Adipose tissue (tissue), 3 donors: ENCODE data around the gene DAB1. TPM values are rescaled to one million over a fixed set of nuclear protein-coding genes. Genes with fewer than 3 reads are reported as not detected.

Experiments
- H3K27ac ChIP-seq: one replicate; pipeline ENCODE4 v1.5.1; 2013; ENCODE audit warnings: low read depth, low read length
- WGBS, 3 donors: extraction: QIAGEN DNeasy Blood & Tissue Kit; methylation state at CpG; one replicate each; pipeline ENCODE4 v1.1.7; 2013; 5-methylcytosine and 5-hydroxymethylcytosine counted together
- polyA plus RNA-seq, 3 donors: library from polyadenylated mRNA; stranded (reverse); fragments of 200-250 nt; gene quantifications; one replicate each; pipeline ENCODE4 v1.2.3, GENCODE V29; 2013
- donor health status: healthy with polysubstance abuse.
- donor health status: Bipolar disorder and iron deficiency.
- donor health status: healthy.

The DAB1 gene
- polyA plus RNA-seq, 3 donors = 0.11 to 0.25 (median 0.15) TPM

DNA sequence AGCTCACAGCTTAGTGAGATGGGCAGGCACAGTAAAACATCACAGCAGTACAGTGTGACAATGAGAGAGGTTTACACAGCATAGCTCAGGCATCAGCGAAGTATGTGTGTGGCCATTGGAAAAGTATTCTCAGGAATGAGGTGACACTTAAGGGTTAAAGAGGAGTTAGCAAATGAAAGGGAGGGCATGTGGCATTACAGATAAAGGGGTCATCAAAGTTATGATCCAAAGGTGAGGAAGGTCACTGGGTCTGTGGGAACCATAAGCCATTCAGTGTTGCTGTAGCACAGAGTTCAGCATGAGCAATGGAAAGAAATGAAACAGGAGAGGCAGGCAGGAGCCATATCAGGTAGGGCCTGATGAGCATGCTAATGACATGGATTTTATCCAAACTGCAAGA is 453.6 kb downstream of the DAB1 start:
- no peak overlapping the region for H3K27ac ChIP-seq
- WGBS, 3 donors = 95 to 97% (median 96%) methylated on average over 1 of the region's 1 CpG

DNA sequence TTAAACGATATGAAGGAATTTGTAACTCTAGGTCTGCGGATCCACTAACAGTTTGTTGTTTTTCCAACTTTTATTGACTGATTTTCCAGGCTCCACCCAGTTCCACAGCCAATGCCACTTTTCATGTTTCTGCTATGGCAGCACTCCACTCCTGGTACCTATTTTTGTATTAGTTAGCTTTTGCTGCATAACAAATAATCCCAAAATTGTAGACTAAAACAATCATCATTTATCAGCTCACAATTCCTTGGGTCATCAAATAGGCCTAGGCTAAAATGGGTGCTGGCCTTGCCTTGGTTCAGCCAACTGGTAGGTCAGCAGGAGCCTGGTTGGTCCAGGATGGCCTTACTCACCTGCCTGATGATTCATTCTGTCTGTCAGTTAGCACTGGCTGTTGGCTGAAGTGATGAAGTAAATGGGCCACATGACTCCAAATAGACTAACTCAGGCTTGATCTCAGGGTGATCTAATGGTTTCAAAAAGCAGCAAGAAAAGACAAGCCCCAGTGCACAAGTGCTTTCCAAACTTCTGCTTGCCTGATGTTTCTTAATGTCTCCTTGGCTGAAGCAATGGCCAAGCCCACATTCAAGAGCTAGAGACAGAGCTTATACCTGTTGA is 454.9 kb downstream of the DAB1 start:
- H3K27ac ChIP-seq = no peak overlapping the region
- WGBS, 3 donors = 67 to 90% (median 87%) methylated on average over 2 of the region's 2 CpGs

DNA sequence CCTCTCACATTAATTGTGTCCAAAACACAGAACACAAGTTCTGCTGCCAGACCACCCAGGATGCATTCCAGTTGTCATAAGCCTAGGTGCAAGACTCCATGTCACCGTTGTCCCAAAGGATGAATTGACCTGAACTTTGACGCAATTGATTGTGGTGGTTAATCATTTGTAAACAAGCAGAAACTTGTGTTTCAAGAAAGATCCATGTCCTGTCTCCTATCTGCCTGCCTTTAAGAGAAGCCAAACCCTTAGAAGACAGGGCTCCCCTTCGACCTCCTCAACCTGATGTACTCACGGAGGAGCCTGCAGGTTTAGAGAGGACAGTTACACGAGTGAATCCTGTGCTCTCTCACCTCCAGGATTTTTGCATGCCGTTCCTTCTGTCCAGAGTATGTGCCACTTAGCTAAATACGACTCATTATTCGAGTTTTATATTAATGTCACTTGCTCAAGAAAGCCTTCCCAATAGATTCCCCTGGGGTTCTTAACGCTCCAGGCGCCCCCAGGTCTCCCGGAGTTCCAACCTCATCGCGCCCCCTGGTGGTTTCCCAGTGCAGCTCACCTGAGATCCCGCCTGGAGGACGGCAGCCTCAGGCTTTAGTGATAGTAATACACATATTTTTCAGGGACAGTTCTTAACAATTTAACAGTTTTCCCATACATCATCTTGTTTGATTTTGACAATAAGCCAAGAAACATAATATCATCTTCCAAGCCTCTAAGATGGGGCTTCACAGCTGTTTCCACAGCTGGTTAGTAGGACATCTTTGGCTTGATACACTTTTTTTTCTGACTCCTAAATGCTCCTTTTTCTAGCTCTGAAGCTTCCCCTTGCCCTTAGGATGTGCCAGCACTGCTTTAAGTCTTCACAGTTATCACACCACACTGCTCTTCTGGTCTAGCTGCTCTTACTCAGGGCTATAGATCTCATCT is 455.7 kb downstream of the DAB1 start:
- WGBS, 3 donors = 24 to 39% (median 39%) methylated on average over 15 of the region's 15 CpGs
- H3K27ac ChIP-seq = no peak overlapping the region

DNA sequence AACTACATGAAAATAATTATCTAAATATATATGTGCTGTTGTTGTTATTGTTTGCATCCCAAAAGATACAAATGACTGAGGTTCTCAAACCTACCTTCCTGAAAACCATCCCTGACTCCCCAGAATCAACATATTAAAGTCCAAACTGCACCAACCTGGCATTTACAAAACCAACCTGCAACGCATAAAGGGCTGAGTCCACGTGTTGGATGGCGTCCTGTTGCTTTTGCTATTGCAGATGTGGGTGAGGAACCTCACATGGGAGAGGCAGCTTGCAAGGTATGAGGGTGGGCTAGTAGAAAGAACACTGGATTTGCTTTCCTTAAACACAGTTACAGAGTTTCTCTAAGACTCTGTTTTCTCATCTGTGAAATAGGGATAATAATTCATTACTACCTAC is 456.5 kb downstream of the DAB1 start:
- H3K27ac ChIP-seq = no peak overlapping the region
- 69 to 75% (median 73%) methylated on average over 3 of the region's 3 CpGs for WGBS, 3 donors

DNA sequence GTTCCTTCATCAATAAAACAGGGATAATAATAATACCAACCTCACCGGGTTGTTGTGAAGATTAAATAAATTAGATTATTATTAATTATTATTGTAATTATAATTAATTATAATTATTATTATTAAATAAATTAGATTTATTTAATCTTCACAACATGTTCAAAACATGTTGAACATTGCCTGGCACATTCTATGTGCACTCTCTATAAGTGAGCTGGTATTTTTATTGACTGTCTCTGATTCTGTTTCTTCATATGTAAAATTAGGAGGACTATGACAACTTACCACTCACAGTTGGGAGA is 457.2 kb downstream of the DAB1 start:
- H3K27ac ChIP-seq = no peak overlapping the region
- WGBS, 3 donors = 92 to 97% (median 97%) methylated on average over 1 of the region's 1 CpG

DNA sequence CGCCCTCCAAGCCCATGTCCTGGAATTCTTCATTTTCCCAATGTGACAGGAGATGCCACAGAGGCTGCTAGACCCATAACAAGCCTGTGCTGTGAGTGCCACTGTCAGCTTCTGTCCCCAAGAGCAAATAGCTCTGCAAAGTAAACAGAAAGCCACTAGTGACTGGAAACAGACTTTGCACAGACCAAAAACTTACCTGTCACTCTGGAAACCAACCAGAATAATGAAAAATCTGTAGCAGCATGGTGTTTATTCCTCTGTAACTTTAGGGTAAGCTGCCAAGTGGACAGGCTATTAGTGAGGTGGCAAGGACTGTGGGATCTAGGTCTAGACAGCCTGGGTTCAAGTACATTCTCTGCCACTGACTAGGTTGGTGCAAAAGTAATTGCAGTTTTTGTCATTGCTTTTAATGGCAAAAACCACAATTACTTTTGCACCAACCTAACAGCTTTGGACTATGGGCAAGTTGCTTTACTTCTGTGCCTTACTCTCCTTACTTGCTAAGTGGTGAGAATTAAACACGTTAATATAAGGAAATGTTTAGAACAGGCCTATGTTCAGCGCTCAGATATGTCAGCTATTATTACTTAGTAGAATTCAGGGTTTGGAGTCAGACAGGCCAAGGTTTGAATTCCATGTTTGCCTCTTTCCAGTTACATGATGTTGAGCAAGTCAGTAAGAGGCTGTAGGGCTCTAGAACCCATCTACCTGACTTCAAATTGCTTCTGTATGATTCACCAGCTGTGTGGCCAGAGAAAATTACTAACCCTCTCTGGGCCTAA is 457.8 kb downstream of the DAB1 start, which contains the start of gene C8B:
Gene C8B, minus strand, starts transcription at position 100 of the 782 bp plus-strand sequence. Its CDS starts 67 bp downstream, at position 33.
- 86 to 94% (median 86%) methylated on average over 3 of the region's 3 CpGs for WGBS, 3 donors
- H3K27ac ChIP-seq = no peak within 1 kb of the TSS

DNA sequence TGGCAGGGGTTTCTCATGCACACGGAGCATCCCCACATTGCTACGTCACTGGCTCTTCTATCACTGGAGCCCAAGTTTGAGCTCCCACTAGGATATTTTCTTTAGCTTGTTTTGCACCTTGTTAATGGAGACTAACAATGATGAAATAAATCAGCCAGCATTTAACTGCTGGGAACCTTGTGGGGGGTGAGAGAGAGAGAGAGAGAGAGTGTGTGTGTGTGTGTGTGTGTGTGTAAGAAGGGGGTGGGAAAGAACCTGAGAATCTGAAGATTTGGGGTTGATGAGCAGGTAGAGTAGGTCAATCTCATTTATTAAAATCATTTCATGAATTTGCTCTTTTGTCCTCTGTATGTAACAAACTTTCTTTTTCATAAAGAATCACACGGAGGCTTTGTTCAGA is 458.7 kb downstream of the DAB1 start:
- no peak overlapping the region for H3K27ac ChIP-seq
- 75 to 85% (median 77%) methylated on average over 3 of the region's 3 CpGs for WGBS, 3 donors

DNA sequence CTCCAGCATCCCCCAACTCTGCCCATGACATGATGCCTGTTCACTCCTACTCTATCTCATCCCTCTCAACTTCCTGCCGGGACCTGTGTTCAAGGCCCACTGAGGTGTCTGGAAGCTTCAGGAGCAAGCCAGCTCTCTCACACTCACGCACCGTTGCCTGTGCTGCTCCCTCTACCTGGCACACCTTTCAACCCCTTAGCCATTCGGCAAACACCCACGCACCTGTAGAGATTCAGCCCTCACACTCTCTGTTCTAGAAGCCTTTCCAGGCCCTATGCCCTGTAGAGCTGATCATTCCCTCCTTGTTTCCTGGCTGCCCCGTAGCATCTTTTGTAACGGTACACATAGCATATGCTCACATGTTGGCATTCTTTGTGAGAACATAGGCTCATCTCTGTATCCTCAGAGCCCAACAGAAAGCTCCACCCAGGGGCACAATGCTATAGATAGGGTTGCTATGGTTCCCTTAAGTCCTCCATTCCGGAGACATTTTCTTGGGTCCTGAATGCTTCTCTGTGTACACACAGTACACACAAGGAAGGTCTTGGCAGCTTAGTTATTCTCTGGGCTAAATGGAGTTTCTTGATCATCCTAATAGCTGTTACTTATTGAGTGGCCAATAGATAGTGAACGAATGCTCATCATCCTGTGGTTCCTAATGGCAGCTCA is 459.4 kb downstream of the DAB1 start:
- 87 to 91% (median 89%) methylated on average over 9 of the region's 9 CpGs for WGBS, 3 donors
- no peak overlapping the region for H3K27ac ChIP-seq

DNA sequence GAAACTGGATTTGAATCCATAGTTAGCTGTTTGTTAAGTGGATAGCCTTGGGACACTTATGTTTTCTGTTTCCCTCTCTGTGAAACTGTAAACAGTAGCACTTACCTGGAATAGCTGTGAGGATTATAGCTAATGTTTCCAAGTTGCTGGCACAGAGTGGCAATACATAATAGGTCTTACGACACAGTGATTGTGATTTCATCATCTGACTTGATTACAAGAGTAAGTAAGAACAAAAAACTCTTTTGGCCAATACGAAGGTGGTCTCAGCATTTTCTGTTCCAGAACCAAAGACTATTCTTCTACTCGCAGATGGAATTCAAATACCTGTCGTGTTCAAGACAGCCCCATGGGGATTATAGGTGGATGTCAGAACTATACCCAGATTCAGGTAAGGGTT is 460.2 kb downstream of the DAB1 start:
- H3K27ac ChIP-seq = no peak overlapping the region
- WGBS, 3 donors = 71 to 79% (median 75%) methylated on average over 4 of the region's 4 CpGs

DNA sequence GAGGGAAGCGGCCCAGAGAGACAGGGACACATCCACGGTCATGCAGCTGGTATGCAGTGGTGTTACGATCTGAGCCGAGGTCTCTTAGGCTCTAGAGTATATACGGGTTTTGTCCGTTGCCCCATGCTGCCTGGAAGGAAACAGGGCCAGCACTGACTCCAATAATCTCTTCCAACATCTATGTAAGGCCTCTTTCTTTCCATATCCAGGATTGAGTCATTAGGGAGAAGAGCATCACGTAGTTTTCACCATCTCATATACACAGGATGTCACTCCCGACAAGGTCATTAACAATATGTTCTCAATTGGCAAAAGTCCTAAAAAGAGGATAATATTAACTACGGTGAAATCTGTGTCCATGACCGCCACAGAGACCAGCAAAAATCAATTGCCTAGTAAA is 462.4 kb downstream of the DAB1 start:
- WGBS, 3 donors = 77 to 83% (median 80%) methylated on average over 10 of the region's 10 CpGs
- no peak overlapping the region for H3K27ac ChIP-seq

DNA sequence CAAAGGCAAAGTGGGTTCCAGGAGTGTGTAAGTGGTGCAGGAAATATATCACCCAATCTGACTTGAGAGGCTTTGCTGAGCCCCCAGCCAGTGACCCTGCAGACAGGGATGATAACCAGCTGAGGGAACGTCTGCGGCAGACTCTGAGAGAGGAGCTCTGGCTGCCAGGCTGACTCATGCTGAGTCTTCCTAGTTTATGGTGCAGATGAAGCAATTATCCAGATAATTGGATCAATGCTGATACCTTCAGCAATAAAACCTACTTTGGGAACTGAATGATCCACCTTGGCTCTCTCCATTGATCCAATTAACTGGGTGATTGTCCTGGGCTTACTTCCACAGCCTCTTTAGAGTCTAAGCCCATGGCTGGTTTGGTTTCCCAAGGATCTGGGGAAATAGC is 465.3 kb downstream of the DAB1 start:
- WGBS, 3 donors = 64 to 75% (median 64%) methylated on average over 2 of the region's 2 CpGs
- H3K27ac ChIP-seq = no peak overlapping the region

DNA sequence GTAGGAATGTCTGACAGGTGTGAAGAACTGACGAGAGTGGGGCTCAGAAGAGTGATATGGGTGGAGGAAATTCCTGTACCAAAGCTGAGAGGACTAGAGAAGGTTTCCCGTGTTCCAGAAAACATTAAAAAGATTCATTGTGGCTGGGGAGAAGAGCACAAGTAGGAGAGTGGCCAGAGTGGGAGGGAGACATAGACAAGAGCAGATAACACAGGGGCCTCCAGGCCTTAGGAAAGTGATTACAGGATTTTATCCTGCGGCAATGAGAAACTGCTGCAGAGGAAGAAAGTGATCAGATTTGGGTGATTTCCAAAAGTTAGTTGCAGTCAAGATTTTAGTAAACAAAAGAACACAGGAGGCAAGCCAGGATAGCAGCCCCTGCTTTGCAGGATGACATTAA is 465.9 kb downstream of the DAB1 start:
- 34 to 53% (median 37%) methylated on average over 3 of the region's 3 CpGs for WGBS, 3 donors
- no peak overlapping the region for H3K27ac ChIP-seq

DNA sequence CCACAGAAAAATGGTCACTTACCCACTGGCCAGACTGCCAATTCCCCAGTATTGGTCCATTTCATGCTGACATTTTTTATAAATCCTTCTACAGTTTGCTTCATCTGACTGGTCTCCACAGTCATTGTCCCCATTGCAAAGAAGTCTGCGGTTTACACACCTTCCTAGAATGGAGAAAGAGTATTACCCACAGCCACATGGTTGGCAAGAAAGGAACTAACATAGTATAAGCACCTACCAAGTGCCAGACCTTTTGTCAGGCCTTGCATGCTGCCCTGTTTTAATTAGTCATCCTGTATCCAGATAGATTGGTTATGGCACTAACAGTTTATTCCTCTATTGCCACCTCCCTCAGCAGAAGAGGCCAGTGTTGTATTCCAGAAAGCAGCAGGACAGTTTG is 469.2 kb downstream of the DAB1 start:
- WGBS, 3 donors = 80 to 94% (median 81%) methylated on average over 1 of the region's 1 CpG
- H3K27ac ChIP-seq = no peak overlapping the region

DNA sequence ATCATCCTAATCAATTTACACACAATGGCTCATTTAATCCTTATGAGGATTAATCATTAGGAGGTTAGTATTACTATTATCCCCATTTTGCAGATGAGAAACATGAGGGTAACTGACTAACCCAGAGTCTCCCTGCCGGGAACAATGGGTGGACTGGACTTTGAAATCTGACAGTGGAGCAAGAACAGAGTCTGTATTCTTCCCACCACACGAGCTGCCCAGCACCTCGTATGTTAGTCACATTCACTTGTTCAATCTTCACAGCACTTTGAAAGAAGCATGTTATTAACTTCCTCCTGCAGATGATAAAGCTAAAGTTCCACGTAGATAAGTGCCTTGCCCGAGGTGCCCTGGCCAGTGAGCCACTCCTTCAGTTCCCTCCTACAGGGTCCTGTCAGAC is 470.5 kb downstream of the DAB1 start:
- H3K27ac ChIP-seq = no peak overlapping the region
- WGBS, 3 donors = 55 to 67% (median 63%) methylated on average over 5 of the region's 5 CpGs

DNA sequence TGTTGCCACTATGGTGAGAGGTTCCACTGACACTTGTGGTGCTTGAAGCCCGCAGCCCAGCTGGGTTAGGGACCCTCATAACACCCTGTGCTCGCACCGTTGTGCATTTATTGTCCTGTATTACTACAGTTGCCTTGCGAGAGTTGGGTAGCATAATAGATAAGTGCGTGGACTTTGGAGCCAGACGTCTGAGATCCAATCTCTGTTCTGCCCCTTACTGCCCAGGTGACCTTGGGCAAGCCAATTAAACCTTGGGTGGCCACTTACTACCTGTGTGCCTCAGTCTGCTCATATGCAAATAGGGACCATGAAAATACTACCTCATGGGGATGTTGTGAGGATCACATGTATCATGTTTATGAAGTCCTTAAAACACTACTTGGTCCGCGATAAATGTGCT is 471.4 kb downstream of the DAB1 start:
- 66 to 93% (median 85%) methylated on average over 8 of the region's 8 CpGs for WGBS, 3 donors

DNA sequence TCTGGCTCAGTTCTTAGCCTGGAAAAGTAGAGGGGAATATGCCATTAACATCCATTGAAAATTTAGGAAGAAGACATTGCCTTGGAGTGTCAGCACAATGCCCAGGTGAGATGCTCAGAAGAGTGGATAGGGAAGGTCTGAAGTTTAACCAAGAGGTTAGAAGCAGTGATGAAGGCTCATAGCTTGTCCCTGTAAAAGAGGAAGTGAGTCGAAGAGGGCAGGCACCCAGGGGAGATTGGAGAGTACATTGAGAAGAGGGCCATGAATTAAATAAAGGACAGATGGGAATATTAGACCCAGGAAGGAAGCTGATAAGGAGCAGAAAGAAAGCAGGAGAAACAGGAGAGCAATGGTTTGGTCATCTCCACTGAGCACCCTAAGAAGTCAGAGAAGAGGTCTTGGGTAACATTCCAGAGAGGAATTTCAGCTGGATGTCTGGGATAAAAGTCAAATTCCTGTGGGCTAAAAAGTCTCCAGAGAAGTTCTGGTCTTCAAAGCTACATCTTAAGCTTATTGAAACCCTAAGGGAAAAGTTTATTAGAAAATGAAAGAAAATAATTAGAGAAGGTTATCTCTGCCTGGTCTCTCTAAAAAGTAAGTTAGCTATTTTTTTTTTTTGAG is 475.3 kb downstream of the DAB1 start:
- H3K27ac ChIP-seq = no peak overlapping the region
- 34 to 75% (median 53%) methylated on average over 1 of the region's 1 CpG for WGBS, 3 donors

More for the DNA sequence above, 471.4 kb downstream of the DAB1 start:
- no peak overlapping the region for H3K27ac ChIP-seq
